Type B pancreatic cell (in vitro differentiated cells): ENCODE results near the gene LCN12. TPM values are rescaled to one million over a fixed set of nuclear protein-coding genes. Genes with fewer than 3 reads are reported as not detected.
A peak's percentile ranks its signal among the peaks of the same experiment; 100 is the strongest.

Experiments used
- DNase-seq: peaks from one replicate; pipeline ENCODE4 v3.0.0; 2021; ENCODE audit warnings: mixed read lengths; ENCODE audit not compliant: unreplicated experiment; ENCODE audit errors: extremely low spot score
- H3K27ac Mint-ChIP-seq: 2 replicates; pipeline ENCODE4 v1.8.0; 2021; ENCODE audit warnings: mild to moderate bottlenecking, mixed read lengths
- H3K27me3 Mint-ChIP-seq: 2 replicates; pipeline ENCODE4 v1.8.0; 2021; ENCODE audit warnings: mixed read lengths
- H3K36me3 Mint-ChIP-seq: 2 replicates; pipeline ENCODE4 v1.8.0; 2021; ENCODE audit warnings: mixed read lengths
- H3K4me1 Mint-ChIP-seq: one replicate; pipeline ENCODE4 v1.8.0; 2021; ENCODE audit warnings: mixed read lengths; ENCODE audit not compliant: unreplicated experiment
- H3K4me3 Mint-ChIP-seq: 2 replicates; pipeline ENCODE4 v1.8.0; 2021; ENCODE audit warnings: mild to moderate bottlenecking, mixed read lengths
- H3K9me3 Mint-ChIP-seq: 2 replicates; pipeline ENCODE4 v1.8.0; 2021; ENCODE audit warnings: mixed read lengths
- CTCF ChIP-seq: fragments of 200-600 bp; sonication (generic); conservative IDR thresholded peaks from 2 replicates; pipeline ENCODE4 v1.5.0; 2021; ENCODE audit warnings: antibody characterized with exemption, mild to moderate bottlenecking
- total RNA-seq: library from RNA; stranded (reverse); gene quantifications from 2 replicates; pipeline ENCODE4 v1.2.1, GENCODE V29; 2021; ENCODE audit warnings: low replicate concordance

Gene LCN12
- total RNA-seq, 1 donor from 2014 or later, result 8.3 TPM

DNA sequence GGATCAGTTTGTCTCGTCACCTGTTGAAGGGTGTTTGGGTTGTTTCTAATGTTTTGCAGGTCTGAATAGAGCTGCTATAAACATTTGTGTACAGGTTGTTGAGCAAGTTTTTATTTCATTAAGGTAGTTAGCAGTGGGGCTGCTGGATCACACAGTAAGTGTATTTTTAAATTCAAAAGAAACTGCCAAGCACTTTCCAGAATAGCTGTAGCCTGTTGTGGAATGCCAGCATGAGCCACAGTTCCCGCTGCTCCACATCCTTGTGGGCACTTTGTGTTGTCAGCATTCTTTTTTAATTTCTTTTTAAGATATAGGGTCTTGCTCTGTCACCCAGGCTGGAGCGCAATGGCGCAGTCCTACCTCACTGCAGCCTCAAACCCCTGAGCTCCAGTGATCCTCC lies 22.1 kb upstream of the LCN12 start:
- H3K4me1 Mint-ChIP-seq, result peaks cover 9% of the 10 kb centered on the region
- H3K4me3 Mint-ChIP-seq, result no peak overlapping the region
- no peak for DNase-seq

DNA sequence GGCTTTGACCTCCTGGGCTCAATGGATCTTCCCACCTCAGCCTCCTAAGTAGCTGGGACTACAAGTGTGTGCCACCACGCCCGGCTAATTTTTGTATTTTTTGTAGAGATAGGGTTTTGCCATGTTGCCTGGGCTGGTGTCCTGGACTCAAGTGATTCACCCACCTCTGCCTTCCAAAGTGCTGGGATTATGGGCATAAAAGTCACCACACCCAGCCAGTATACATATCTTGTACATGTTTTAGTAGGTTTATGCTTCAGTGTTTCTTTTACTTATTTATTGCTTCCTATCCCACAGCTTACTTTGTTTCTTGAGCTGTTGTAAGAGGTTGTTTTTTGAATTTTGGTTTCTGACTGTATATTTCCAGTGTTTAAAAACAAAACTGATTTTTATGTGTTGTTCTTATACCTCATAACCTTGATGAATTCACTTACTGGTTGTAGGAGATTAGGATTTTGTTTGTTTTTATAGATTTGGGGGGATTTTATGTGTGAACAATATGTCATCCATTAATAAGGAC lies 20.4 kb upstream of the LCN12 start:
- Mint-ChIP-seq H3K4me1 (peaks cover 9% of the 10 kb centered on the region), H3K9me3 (peaks cover 7% of the 10 kb centered on the region), H3K4me3 (no peak overlapping the region), H3K27me3 (no peaks in the 10 kb centered on the region), H3K27ac (peak overlapping the region; percentile 90), H3K36me3 (peaks cover 18% of the 10 kb centered on the region)
- no peak for DNase-seq
- no peak for TF ChIP-seq CTCF

More for the DNA sequence above, 22.1 kb upstream of the LCN12 start:
- H3K27me3 Mint-ChIP-seq, result no peaks in the 10 kb centered on the region
- H3K36me3 Mint-ChIP-seq, result peaks cover 18% of the 10 kb centered on the region
- peaks cover 7% of the 10 kb centered on the region for H3K9me3 Mint-ChIP-seq
- no peak overlapping the region for H3K27ac Mint-ChIP-seq
- TF ChIP-seq CTCF, result no peak

- H3K27ac Mint-ChIP-seq, result no peak overlapping the region
- H3K4me3 Mint-ChIP-seq, result no peak overlapping the region
- no peak for TF ChIP-seq CTCF
- no peaks in the 10 kb centered on the region for H3K4me1 Mint-ChIP-seq
- H3K27me3 Mint-ChIP-seq, result no peaks in the 10 kb centered on the region
- peaks cover 7% of the 10 kb centered on the region for H3K9me3 Mint-ChIP-seq
- H3K36me3 Mint-ChIP-seq, result peaks cover 24% of the 10 kb centered on the region
- DNase-seq, result no peak
Measured at GRCh38 chr9:136934277-136934676, 17.8 kb upstream of the LCN12 start.

DNA sequence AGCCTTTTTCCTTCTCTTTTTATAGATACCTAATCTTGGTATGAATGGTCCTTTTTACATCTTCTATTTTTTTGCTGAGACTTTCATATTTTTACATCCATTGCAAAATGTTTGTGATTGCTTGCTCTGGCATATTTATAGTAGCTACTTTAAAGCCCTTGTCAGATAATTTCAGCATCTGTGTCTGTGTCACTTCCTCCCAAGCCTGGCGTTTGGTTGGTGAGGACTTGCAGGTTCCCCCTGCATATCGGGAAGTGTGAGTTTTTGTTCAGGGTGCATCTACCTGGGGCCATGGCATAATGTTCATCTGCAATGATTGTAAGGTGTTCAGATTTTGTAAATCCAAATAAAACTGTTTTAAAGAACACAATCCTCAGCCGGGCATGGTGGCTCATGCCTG lies 16.4 kb upstream of the LCN12 start:
- Mint-ChIP-seq H3K4me1 (no peaks in the 10 kb centered on the region), H3K27me3 (no peaks in the 10 kb centered on the region), H3K9me3 (peaks cover 7% of the 10 kb centered on the region), H3K4me3 (no peak overlapping the region), H3K36me3 (peaks cover 26% of the 10 kb centered on the region), H3K27ac (no peak overlapping the region)
- TF ChIP-seq CTCF, result no peak
- DNase-seq, result no peak

DNA sequence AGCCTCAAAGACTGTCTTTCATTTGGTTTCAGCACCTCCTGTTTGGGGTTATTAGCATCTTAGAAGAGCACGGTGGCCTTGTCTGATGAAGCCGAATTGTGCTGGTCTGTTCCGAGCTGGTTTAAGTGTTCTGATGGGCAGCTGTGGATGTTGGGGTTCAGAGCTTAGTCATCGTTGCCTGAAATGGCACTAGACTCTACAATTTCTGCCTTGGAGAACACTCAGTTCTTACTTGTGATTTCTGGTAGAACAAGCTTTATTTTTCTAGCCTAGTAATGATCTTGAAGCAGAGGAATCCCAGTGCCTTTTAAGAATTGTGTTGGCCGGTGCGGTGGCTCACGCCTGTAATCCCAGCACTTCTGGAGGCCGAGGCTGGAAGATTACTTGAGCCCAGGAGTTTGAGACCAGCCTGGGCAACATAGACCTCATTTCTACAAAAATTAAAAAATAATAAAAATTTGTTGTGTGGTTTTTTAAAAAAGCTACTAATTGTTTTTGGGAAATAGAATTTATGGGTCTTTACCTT lies 15.4 kb upstream of the LCN12 start:
- TF ChIP-seq CTCF, result no peak
- Mint-ChIP-seq H3K4me3 (no peak overlapping the region), H3K9me3 (peaks cover 5% of the 10 kb centered on the region), H3K36me3 (peaks cover 25% of the 10 kb centered on the region), H3K4me1 (no peaks in the 10 kb centered on the region), H3K27me3 (no peaks in the 10 kb centered on the region), H3K27ac (no peak overlapping the region)
- no peak for DNase-seq
